NCI-H510A (cell line): Measurements from ENCODE around the gene TMTC2.

Experiments
- DNase-seq: peaks from one replicate; lab custom pipeline; 2025; lab: John Stamatoyannopoulos, UW

The TMTC2 gene

GRCh38 chr12:82686168-82687020, at the start of gene TMTC2:
Gene TMTC2, plus strand, starts transcription at chr12:82686906.
- peak; percentile 95 for DNase-seq

GRCh38 chr12:82638324-82638723, 48.4 kb upstream of the TMTC2 start:
- no peak for DNase-seq

DNA sequence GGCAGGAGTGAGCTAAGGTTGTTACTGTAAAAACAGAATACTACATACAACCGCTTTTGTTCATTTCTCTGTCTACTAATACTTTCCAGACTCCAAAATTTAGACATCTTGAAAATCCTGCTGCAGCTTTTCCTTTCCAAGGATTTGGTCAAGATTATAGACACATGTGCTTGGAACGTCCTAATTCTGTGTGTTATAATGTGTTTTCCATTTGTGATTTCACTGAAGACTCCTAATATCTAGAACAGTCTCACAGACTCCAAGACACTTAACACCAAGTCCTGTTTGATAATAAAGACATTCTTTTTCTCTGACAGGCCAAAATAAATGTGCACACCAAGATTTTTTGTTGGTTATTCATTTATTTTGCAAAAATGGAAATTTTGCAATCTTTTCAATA, 41.8 kb upstream of the TMTC2 start:
- DNase-seq: no peak

DNA sequence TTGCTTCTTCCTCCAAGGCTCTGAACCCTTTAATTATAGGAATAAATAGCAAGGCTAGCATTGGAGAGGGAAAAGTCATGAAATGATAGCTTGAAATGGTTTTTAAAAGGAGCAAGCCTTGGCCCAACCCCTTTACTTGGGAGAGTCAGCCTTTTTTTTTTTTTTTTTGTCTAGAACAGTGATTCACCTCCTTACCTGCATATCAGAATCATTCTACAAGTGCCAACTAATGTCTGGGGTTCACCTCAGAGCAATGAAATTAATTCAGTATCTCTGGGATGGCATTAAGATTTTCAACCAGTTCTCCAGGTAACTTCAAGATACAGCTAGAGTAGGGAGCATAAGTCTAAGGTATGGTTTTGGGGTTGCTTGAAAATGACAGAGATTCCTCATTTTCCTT, 41.3 kb upstream of the TMTC2 start:
- no peak for DNase-seq

GRCh38 chr12:82647853-82648252, 38.9 kb upstream of the TMTC2 start:
- DNase-seq: no peak

- DNase-seq: no peak
These were observed 38.3 kb upstream of the TMTC2 start for GRCh38 chr12:82648259-82648909.

DNA sequence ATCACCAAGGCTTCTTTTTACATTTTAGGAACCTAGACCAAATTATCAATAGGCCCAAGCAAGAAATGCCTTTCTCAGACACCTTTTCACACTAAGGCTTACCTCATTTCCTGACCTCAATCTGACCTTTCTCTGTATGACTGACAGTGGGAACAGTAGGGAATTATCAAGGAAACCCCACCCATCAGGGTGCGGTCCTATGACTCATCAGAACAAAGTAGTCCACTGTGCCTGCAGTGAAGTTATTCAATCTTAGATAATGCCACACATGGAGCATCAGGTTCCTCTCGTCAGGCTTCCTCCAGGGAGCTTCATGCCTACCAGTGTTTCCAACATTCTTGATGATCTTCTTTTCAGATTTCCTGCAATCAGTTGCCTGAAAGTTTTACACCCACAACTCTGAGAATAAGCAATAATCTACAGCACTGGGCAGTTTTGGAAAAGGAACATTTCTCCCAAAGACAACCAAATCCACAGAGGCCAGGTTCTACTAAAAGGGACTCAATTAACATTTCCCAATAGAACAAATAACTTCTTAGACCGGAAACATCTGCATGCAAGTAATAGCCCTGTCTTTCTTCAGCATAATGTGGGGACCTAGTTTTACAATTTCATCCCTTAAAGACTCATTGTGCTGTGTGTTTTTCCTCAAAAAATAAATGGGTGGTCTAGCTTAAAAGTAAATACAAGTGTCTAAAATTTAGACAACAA, 35.9 kb upstream of the TMTC2 start:
- DNase-seq: no peak

GRCh38 chr12:82651489-82651888, 35.2 kb upstream of the TMTC2 start:
- DNase-seq: no peak

DNA sequence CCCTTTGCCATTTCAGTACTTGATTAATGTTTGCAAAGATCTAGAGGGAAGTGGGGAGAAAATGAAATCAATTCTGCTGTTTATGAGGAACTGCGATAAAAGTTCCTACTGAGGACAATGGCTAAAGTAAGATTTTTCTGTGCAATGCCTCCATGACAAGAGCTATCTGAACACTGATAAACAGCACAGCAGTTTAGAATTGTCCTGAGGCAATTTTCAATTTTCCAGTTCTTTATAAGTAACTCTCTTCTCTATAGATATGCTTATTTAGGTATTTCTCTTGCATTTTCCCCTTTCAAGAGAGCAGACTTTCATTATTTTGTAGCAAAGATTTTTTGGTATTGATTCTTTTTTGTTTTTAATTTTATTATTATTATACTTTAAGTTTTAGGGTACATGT, 34.6 kb upstream of the TMTC2 start:
- DNase-seq: no peak

- DNase-seq: no peak
These were observed 31.0 kb upstream of the TMTC2 start for GRCh38 chr12:82655751-82656150.

DNA sequence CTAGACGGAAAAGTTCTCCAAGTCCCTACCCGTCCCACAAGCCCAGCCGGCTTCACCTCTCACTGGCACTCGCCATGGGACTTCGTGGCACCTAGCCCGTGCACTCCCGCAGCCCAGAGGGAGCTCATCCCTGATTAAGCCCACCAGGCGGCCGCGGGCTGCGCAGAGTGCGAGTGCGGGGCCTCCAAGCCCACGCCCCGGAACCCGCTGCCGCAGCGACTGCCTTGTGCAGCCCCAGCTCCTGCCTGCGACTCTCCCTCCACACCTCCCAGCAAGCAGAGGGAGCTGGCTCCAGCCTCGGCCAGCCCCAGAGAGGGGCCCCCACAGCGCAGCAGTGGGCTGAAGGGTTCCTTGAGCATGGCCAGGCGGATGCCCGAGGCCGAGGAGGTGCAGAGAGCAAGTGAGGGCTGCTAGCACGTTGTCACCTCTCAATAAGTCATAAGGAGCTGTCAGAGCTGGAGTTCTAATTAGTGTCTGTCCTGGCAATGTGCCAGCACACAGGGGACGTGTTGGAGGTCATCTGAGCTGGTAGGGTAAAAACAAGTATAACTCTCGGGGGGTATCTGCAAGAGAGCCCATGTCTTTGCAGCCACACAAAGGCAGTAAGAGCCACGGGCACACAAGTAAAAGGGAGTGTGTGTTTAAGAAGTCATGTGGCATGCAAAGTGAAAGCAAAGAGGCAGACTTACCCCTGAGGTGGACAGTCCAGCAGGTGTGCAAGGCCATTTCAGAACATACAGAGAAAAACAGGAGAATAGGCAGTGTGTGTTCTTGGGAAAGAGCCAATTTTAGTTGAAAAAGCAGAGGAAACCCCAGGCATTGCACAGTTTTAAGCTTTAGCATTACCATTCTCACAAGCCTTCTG, 27.1 kb upstream of the TMTC2 start:
- no peak for DNase-seq

GRCh38 chr12:82660541-82661325, 26.0 kb upstream of the TMTC2 start:
- no peak for DNase-seq

DNA sequence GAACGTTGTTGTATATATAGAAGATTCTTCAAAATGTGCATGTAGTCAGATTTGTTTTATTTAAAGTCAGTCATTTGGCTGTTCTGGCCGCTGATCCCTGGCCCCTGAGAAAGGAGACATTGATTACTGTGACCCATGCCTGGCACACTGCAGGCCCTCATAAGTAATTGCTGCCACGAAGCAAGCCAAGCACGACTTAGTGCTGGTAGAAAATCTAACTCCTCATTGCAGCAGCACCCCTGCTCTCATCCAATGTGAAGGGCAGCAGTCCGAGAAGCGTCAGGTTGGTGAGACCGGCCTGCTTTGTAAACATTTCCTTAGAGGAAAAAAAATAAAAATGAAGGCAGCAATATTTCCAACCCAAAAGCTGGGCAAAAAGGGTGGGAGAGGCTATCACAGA, 22.8 kb upstream of the TMTC2 start:
- no peak for DNase-seq

DNA sequence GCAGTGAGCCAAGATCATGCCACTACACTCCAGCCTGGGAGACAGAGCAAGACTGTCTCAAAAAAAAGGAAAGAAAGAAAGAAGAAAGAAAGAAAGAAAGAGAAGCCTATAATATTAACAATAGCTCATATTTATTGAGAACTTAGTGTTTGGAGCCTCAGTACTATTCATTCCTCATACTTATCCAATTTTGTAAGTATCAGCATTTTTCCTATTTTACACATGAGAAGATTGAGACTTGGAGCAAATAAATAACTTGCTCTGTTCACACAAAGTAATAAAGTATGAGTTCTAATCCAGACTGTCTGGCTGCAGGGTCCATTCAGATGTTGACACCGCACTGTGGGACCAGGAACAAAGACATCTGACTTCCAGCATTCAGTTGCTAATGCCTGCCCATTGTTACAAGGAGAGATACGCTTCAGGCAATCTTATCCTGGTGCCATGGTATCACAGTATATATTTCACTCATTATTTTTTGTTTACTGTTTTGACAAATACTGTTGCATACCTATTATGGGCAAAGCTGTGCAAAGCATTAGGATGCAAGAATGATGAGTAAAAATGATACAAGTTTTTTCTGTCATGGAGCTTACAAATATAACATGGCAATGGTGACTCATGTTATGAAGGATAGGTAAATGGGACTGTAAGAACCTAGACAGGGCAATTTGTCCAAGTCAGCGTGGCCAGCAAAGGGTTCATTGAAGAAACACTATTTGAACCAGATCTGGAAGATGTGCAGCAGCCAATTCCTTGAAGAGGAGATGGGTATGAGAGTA, 21.4 kb upstream of the TMTC2 start:
- DNase-seq: no peak

DNA sequence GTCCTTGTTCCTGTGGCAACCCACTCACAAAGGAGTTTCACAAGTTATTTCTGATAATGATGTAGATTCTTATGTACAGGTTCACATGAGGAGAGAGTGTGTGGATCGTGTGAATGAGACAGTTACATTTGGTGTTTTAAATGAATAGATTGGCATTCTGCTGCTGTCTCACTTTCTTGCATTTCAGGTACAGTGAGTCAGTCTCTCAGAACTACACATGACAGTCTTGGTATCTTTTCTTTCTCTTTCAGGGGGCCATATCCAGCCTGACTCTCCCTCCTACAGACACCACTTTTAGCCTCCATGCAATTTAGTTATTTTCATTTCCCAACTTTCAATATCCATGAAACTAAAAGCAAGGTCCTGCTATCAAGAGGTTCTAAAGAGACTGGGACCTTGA, 19.9 kb upstream of the TMTC2 start:
- no peak for DNase-seq

DNA sequence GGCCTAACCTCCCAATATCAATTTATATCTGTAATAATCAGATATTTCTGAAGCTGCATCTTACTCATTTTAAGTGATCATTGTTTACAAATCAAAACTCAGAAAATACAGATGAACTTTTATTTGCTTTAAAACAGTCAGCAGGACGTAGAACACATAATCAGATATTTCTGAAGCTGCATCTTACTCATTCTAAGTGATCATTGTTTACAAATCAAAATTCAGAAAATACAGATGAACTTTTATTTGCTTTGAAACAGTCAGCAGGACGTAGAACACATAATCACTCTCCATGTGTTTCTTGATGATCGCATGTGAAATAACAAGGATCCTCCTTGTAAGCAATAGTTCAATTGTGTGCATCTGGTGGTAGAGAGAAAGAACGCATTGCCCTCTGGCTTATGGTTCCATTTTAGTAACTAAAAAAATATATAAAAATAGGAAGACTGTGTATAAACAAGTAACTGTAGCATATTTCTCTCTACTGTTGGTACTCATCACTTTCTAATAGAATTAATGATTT, 15.0 kb upstream of the TMTC2 start:
- DNase-seq: no peak

- DNase-seq: no peak
These were observed 13.8 kb upstream of the TMTC2 start for GRCh38 chr12:82672811-82673495.

- DNase-seq: no peak
These were observed 13.0 kb upstream of the TMTC2 start for GRCh38 chr12:82673698-82674097.

DNA sequence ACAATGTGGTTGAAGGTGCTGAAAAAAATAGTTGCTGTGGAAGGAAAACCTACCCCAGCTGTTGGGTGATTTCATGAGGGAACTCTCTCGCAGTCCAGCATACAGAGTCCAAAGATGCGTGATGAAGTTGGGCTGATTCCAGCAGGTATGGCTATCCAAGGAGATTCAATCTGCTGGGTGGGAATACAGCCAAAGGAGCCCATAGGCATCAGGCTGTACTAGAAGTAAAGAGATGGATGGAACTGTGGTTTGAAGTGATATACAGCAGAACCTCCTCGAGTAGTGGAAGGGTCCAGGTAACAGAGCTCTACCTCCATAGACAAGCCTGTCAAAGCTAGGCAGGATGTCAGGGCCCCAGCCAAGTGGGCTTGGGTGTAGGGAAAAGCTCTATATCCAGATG, 11.5 kb upstream of the TMTC2 start:
- DNase-seq: no peak

- no peak for DNase-seq
These were observed 4.4 kb upstream of the TMTC2 start for GRCh38 chr12:82682326-82682725.
